ENCODE results near the gene AURKA. TPM values are rescaled to one million over a fixed set of nuclear protein-coding genes. Genes with fewer than 3 reads are reported as not detected.
"Not testable (repeated sequence)": the region's sequence is repeated elsewhere in the genome, so short reads cannot be mapped to it uniquely, and the experiment has no call there.

The AURKA gene
- polyA plus RNA-seq, 1 donor (not counting 4 experiments of a cell fraction or from before 2014, with no cell fraction given) = 36.1 TPM

DNA sequence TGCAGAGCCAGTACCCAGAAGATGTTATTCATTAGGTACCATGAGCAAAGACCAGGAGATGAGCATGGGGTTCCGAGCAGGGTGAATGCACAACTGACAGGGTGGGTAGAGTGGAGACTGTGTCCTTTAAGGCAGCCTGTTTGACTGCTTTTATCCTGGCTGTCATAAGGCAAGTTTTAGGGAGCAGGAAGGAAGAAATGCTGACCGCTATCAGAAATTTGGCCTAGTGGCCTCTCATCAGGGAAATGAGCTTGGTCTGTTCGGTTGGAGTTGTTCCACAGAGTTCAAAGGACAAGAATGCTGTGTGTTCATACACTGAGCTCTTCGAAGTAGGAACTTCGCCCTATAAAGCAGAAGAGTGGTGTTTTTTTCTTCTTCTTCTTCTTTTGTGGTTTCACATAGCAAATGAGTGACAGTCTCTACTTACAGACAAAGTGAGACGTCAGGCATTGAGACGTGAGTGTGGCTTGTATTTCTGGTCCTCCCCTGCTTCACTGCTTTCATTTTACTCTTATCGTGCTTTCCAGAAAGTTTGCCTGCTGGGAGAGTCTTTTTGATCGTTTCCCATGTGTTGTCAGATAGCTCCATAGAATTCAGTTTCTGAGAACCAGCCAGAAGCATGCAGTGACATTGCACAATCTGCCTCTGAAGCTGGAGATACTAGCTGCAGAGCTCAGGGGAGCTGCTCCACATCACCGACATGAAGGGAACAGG, 19.9 kb upstream of the AURKA start, which contains the start of gene CASS4:
Gene CASS4 (plus strand): TSS at position 502 of the 714 bp plus-strand sequence. CDS start 199 bp downstream, at position 701.
- no peaks in the 10 kb centered on the region for H3K27me3 ChIP-seq (ENCODE audit: control insufficient read depth, extremely low read depth, insufficient read depth, low read length)
- H3K36me3 ChIP-seq (ENCODE audit: control insufficient read depth in 2 of 2, extremely low read depth in 1 of 2, insufficient read depth in 2 of 2, low read length in 2 of 2) = peaks cover 7 to 8% of the 10 kb centered on the region in 2 experiments
- TF ChIP-seq, protein P1, sequence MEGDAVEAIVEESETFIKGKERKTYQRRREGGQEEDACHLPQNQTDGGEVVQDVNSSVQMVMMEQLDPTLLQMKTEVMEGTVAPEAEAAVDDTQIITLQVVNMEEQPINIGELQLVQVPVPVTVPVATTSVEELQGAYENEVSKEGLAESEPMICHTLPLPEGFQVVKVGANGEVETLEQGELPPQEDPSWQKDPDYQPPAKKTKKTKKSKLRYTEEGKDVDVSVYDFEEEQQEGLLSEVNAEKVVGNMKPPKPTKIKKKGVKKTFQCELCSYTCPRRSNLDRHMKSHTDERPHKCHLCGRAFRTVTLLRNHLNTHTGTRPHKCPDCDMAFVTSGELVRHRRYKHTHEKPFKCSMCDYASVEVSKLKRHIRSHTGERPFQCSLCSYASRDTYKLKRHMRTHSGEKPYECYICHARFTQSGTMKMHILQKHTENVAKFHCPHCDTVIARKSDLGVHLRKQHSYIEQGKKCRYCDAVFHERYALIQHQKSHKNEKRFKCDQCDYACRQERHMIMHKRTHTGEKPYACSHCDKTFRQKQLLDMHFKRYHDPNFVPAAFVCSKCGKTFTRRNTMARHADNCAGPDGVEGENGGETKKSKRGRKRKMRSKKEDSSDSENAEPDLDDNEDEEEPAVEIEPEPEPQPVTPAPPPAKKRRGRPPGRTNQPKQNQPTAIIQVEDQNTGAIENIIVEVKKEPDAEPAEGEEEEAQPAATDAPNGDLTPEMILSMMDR (optimal IDR thresholded peaks at IDR 0.05 in 1 of 3, IDR thresholded peaks at IDR 0.05 in 1 of 3, conservative IDR thresholded peaks at IDR 0.05 in 1 of 3; ENCODE audit: extremely low read depth in 1 of 3, insufficient read depth in 2 of 3, low read length in 3 of 3) = no peak
- TF ChIP-seq EZH2 (IDR thresholded peaks at IDR 0.05; ENCODE audit: low read length) = no peak
- no peaks in the 10 kb centered on the region for H3K4me1 ChIP-seq (ENCODE audit: control insufficient read depth, extremely low read depth, insufficient read depth, low read length)
- no peak within 1 kb of the TSS for H3K9ac ChIP-seq (ENCODE audit: control insufficient read depth, extremely low read depth, insufficient read depth, low read length)
- H3K27ac ChIP-seq (ENCODE audit: control insufficient read depth, insufficient read depth, low read length) = no peak within 1 kb of the TSS
- no peaks in the 10 kb centered on the region for H3K9me3 ChIP-seq (ENCODE audit: control insufficient read depth, low read depth, low read length)
- H4K20me1 ChIP-seq (ENCODE audit: control insufficient read depth, extremely low read depth, insufficient read depth, low read length) = no peaks in the 10 kb centered on the region
- H2AFZ ChIP-seq (ENCODE audit: control insufficient read depth, low read length) = no peak within 1 kb of the TSS
- DNase-seq (ENCODE audit: low read depth, low spot score) (no peak), FAIRE-seq (no peak)
- H3K4me3 ChIP-seq (ENCODE audit: control insufficient read depth in 2 of 3, extremely low read depth in 1 of 3, insufficient read depth in 2 of 3, low read depth in 1 of 3, low read length in 3 of 3) = no peak within 1 kb of the TSS
- dilution Hi-C loops (cut with MboI; ENCODE audit: extremely low pct_ligation_motif_present, low sequenced_read_pairs) = no loop called here
- H3K9me1 ChIP-seq (ENCODE audit: control insufficient read depth, extremely low read depth, insufficient read depth, low read length) = no peaks in the 10 kb centered on the region
- H3K4me2 ChIP-seq (ENCODE audit: control insufficient read depth, extremely low read depth, insufficient read depth, low read depth, low read length) = no peak within 1 kb of the TSS
- no peaks in the 10 kb centered on the region for H3K79me2 ChIP-seq (ENCODE audit: control insufficient read depth, insufficient read depth, low read length)

DNA sequence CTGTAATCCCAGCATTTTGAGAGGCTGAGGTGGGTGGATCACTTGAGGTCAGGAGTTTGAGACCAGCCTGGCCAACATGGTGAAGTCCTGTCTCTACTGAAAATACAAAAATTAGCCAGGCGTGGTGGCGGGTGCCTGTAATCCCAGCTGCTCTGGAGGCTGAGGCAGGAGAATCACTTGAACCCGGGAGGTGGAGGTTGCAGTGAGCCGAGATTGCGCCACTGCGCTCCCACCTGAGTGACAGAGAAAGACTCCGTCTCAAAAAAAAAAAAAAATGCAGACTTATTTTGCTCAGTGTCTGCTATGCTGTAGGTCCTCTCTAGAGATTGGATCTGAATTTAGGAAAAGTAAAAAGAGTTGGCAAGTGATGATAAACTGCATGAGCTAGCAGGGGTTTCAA, 19.3 kb upstream of the AURKA start:
- H3K79me2 ChIP-seq (ENCODE audit: control insufficient read depth, insufficient read depth, low read length); H3K4me1 ChIP-seq (ENCODE audit: control insufficient read depth, extremely low read depth, insufficient read depth, low read length); H3K4me3 ChIP-seq (ENCODE audit: control insufficient read depth in 2 of 3, extremely low read depth in 1 of 3, insufficient read depth in 2 of 3, low read depth in 1 of 3, low read length in 3 of 3); H4K20me1 ChIP-seq (ENCODE audit: control insufficient read depth, extremely low read depth, insufficient read depth, low read length); H3K9me1 ChIP-seq (ENCODE audit: control insufficient read depth, extremely low read depth, insufficient read depth, low read length); DNase-seq (ENCODE audit: low read depth, low spot score); H3K9me3 ChIP-seq (ENCODE audit: control insufficient read depth, low read depth, low read length); H3K4me2 ChIP-seq (ENCODE audit: control insufficient read depth, extremely low read depth, insufficient read depth, low read depth, low read length); H3K27ac ChIP-seq (ENCODE audit: control insufficient read depth, insufficient read depth, low read length); H3K36me3 ChIP-seq (ENCODE audit: control insufficient read depth in 2 of 2, extremely low read depth in 1 of 2, insufficient read depth in 2 of 2, low read length in 2 of 2); H3K27me3 ChIP-seq (ENCODE audit: control insufficient read depth, extremely low read depth, insufficient read depth, low read length); H3K9ac ChIP-seq (ENCODE audit: control insufficient read depth, extremely low read depth, insufficient read depth, low read length); FAIRE-seq; H2AFZ ChIP-seq (ENCODE audit: control insufficient read depth, low read length); dilution Hi-C loops (cut with MboI; ENCODE audit: extremely low pct_ligation_motif_present, low sequenced_read_pairs): not testable (repeated sequence)
